GM21619 (cell line): ENCODE results near the gene CDH22.

Experiments
- ATAC-seq: cut with Tn5 transposase; IDR thresholded peaks from one replicate; pipeline ENCODE4 v1.9.1; 2021; ENCODE audit not compliant: unreplicated experiment

The CDH22 gene

DNA sequence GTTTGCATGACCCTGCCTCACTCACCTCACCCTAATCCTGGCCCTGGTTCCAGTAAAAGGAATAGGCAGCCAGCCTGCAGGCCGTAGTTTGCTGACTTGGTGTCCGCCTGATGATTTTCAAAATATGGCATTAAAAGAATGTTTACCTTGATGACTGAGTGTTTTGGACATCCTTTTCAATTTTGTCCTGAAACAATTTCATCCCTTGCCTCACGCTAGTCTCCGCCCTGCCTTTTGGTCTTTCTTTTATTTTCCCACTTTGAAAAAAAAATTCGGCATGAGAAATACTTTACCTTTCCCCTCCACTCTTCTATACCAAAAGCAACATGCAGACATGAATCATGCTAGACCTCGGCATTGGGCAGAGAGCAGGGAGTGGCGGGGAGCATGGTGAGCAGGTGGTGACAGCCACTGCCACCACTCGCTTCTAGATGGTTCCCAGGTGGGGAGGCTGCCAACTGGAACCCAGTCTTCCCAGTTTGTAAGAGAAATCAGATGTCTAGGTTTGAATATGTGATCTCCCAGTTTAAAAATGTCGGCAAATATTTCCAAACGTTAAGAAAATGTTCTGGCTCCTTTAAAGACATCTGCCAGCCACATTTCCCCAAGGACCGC lies 180.8 kb downstream of the CDH22 start:
- no peak for ATAC-seq

DNA sequence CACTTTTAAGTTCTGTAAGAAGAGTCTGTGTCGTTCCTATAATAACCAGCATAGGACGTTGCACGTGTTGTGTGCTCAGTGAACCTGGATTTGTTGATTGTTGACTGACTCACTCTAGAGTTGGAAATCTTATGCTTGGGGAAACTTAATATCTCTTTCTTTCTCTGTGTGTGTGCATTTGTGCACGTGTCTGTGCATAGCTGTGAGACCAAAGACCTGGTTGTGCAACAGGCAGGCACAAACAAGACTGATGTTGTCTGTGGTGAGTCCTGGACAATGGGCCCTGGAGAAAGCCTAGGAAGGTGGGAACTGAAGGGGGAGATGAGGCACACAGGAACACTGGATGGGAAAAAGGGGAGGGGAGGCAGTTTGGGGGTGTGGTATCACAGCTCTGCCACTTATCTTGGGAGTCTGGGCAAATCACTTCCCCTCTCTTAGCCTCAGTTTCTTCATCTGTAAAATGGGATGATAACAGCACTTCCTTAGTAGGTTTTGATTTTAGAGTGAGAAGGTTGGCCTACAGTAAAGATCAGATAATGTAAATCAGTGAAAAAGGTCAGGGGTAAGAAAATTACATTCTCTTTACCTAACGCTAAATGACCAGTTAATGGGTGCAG lies 181.8 kb downstream of the CDH22 start:
- no peak for ATAC-seq
